ENCODE results near the gene NUMBL.

DNA sequence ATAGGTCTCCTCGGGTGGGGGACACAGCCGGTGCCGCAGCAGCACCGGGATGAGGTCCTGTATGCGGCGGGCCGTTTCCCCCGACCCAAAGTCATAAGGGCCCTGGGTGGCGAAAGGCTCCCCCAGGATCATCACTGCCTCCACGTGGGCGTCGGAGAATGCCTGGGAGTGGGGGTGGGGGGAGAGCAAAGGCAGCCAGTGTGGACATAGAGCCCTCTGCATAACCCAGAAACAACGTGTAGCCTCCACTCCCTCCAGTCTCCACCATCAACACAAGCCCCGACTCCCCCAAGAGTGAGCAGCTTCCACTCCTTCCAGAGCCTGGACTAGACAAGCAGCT, 1.7 kb upstream of the NUMBL start:
- TF ChIP-seq, protein P1, sequence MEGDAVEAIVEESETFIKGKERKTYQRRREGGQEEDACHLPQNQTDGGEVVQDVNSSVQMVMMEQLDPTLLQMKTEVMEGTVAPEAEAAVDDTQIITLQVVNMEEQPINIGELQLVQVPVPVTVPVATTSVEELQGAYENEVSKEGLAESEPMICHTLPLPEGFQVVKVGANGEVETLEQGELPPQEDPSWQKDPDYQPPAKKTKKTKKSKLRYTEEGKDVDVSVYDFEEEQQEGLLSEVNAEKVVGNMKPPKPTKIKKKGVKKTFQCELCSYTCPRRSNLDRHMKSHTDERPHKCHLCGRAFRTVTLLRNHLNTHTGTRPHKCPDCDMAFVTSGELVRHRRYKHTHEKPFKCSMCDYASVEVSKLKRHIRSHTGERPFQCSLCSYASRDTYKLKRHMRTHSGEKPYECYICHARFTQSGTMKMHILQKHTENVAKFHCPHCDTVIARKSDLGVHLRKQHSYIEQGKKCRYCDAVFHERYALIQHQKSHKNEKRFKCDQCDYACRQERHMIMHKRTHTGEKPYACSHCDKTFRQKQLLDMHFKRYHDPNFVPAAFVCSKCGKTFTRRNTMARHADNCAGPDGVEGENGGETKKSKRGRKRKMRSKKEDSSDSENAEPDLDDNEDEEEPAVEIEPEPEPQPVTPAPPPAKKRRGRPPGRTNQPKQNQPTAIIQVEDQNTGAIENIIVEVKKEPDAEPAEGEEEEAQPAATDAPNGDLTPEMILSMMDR (IDR thresholded peaks at IDR 0.05) = no peak
- TF ChIP-seq POLR2A (IDR thresholded peaks at IDR 0.05) = no peak

Measured in heart left ventricle (tissue), 13 donors.